ENCODE data around the gene VDR. TPM values are rescaled to one million over a fixed set of nuclear protein-coding genes. Genes with fewer than 3 reads are reported as not detected.

The VDR gene
- total RNA-seq, 1 donor: 32.2 TPM

GRCh38 chr12:47930634-47931033 is 25.8 kb upstream of the VDR start:
- Histone ChIP-seq H3K79me2 (ENCODE audit: insufficient read depth, low read length) (no peaks in the 10 kb centered on the region), H4K20me1 (ENCODE audit: insufficient read depth, low read length) (no peaks in the 10 kb centered on the region), H2AFZ (ENCODE audit: low read length) (no peak overlapping the region), H3K4me3 (ENCODE audit: insufficient read depth, low read length) (no peak overlapping the region), H3K27ac (ENCODE audit: low read depth, low read length) (no peak overlapping the region), H3K27me3 (ENCODE audit: insufficient read depth, low read length) (peaks cover 39% of the 10 kb centered on the region), H3K4me2 (ENCODE audit: insufficient read depth, low read length) (no peak overlapping the region), H3K4me1 (ENCODE audit: insufficient read depth, low read length) (peaks cover 3% of the 10 kb centered on the region), H3K36me3 (ENCODE audit: insufficient read depth, low read length) (no peaks in the 10 kb centered on the region), H3K9me3 (ENCODE audit: low read depth, low read length) (no peaks in the 10 kb centered on the region)
- TF ChIP-seq, protein P1, sequence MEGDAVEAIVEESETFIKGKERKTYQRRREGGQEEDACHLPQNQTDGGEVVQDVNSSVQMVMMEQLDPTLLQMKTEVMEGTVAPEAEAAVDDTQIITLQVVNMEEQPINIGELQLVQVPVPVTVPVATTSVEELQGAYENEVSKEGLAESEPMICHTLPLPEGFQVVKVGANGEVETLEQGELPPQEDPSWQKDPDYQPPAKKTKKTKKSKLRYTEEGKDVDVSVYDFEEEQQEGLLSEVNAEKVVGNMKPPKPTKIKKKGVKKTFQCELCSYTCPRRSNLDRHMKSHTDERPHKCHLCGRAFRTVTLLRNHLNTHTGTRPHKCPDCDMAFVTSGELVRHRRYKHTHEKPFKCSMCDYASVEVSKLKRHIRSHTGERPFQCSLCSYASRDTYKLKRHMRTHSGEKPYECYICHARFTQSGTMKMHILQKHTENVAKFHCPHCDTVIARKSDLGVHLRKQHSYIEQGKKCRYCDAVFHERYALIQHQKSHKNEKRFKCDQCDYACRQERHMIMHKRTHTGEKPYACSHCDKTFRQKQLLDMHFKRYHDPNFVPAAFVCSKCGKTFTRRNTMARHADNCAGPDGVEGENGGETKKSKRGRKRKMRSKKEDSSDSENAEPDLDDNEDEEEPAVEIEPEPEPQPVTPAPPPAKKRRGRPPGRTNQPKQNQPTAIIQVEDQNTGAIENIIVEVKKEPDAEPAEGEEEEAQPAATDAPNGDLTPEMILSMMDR (IDR thresholded peaks at IDR 0.05; ENCODE audit: extremely low read depth, low read depth, low read length): no peak
- DNase-seq (ENCODE audit: insufficient read length, low spot score, missing footprints): no peak

DNA sequence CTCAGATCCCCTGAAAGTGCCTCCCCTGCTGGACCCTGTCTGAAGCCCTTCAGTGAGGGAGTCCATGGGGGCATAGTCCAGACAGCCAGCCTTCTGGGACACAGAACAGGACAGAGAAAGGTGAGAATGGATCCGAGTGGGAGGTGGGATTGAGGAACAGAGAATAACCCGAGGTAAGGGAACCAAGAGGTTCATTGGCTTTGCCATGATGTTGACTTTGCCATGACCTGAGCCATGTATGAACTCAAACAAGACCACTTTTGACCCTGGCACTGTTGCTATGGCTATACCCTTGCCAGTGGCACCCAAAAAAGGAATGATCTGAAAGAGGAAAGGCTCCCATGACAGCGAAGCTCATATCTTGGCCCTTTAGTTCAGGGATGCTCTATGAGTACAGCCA is 22.6 kb upstream of the VDR start:
- no peak overlapping the region for H3K4me2 ChIP-seq (ENCODE audit: insufficient read depth, low read length)
- no peak overlapping the region for H2AFZ ChIP-seq (ENCODE audit: low read length)
- TF ChIP-seq, protein P1 (IDR thresholded peaks at IDR 0.05; ENCODE audit: extremely low read depth, low read depth, low read length): no peak
- peaks cover 68% of the 10 kb centered on the region for H3K27me3 ChIP-seq (ENCODE audit: insufficient read depth, low read length)
- DNase-seq (ENCODE audit: insufficient read length, low spot score, missing footprints): no peak
- no peaks in the 10 kb centered on the region for H3K36me3 ChIP-seq (ENCODE audit: insufficient read depth, low read length)
- H3K79me2 ChIP-seq (ENCODE audit: insufficient read depth, low read length): no peaks in the 10 kb centered on the region
- no peaks in the 10 kb centered on the region for H4K20me1 ChIP-seq (ENCODE audit: insufficient read depth, low read length)
- H3K9me3 ChIP-seq (ENCODE audit: low read depth, low read length): no peaks in the 10 kb centered on the region
- H3K4me1 ChIP-seq (ENCODE audit: insufficient read depth, low read length): no peaks in the 10 kb centered on the region
- no peak overlapping the region for H3K27ac ChIP-seq (ENCODE audit: low read depth, low read length)
- no peak overlapping the region for H3K4me3 ChIP-seq (ENCODE audit: insufficient read depth, low read length)

- no peaks in the 10 kb centered on the region for H3K79me2 ChIP-seq (ENCODE audit: insufficient read depth, low read length)
- no peak overlapping the region for H3K4me2 ChIP-seq (ENCODE audit: insufficient read depth, low read length)
- H2AFZ ChIP-seq (ENCODE audit: low read length): no peak overlapping the region
- no peaks in the 10 kb centered on the region for H3K36me3 ChIP-seq (ENCODE audit: insufficient read depth, low read length)
- H3K4me1 ChIP-seq (ENCODE audit: insufficient read depth, low read length): no peaks in the 10 kb centered on the region
- H3K4me3 ChIP-seq (ENCODE audit: insufficient read depth, low read length): no peak overlapping the region
- TF ChIP-seq, protein P1 (IDR thresholded peaks at IDR 0.05; ENCODE audit: extremely low read depth, low read depth, low read length): no peak
- no peaks in the 10 kb centered on the region for H4K20me1 ChIP-seq (ENCODE audit: insufficient read depth, low read length)
- H3K9me3 ChIP-seq (ENCODE audit: low read depth, low read length): no peaks in the 10 kb centered on the region
- DNase-seq (ENCODE audit: insufficient read length, low spot score, missing footprints): no peak
- H3K27ac ChIP-seq (ENCODE audit: low read depth, low read length): no peak overlapping the region
- H3K27me3 ChIP-seq (ENCODE audit: insufficient read depth, low read length): peaks cover 49% of the 10 kb centered on the region
Measured at GRCh38 chr12:47921907-47922306, 17.1 kb upstream of the VDR start.

- Histone ChIP-seq H3K36me3 (ENCODE audit: insufficient read depth, low read length) (no peaks in the 10 kb centered on the region), H3K9me3 (ENCODE audit: low read depth, low read length) (no peaks in the 10 kb centered on the region), H3K79me2 (ENCODE audit: insufficient read depth, low read length) (no peaks in the 10 kb centered on the region), H2AFZ (ENCODE audit: low read length) (no peak overlapping the region), H3K4me3 (ENCODE audit: insufficient read depth, low read length) (no peak overlapping the region), H3K4me1 (ENCODE audit: insufficient read depth, low read length) (no peaks in the 10 kb centered on the region), H3K27me3 (ENCODE audit: insufficient read depth, low read length) (peaks cover 49% of the 10 kb centered on the region), H3K4me2 (ENCODE audit: insufficient read depth, low read length) (no peak overlapping the region), H4K20me1 (ENCODE audit: insufficient read depth, low read length) (no peaks in the 10 kb centered on the region), H3K27ac (ENCODE audit: low read depth, low read length) (no peak overlapping the region)
- TF ChIP-seq, protein P1 (IDR thresholded peaks at IDR 0.05; ENCODE audit: extremely low read depth, low read depth, low read length): no peak
- DNase-seq (ENCODE audit: insufficient read length, low spot score, missing footprints): no peak
Measured at GRCh38 chr12:47920913-47921312, 16.1 kb upstream of the VDR start.

Data from osteoblast (primary cell).